IPS-15b (cell line): ENCODE results near the gene MT1G.
"Not testable (repeated sequence)": the region's sequence is repeated elsewhere in the genome, so short reads cannot be mapped to it uniquely, and the experiment has no call there.

ENCODE experiments used
- H3K27me3 ChIP-seq: one replicate; pipeline ENCODE4 v1.6.1; 2013; ENCODE audit warnings: low read length; ENCODE audit not compliant: control insufficient read depth, insufficient read depth
- H3K36me3 ChIP-seq: one replicate; pipeline ENCODE4 v1.6.1; 2013; ENCODE audit warnings: low read length; ENCODE audit not compliant: control insufficient read depth, insufficient read depth
- H3K4me1 ChIP-seq: one replicate; pipeline ENCODE4 v1.6.1; 2013; ENCODE audit warnings: mild to moderate bottlenecking, low read length; ENCODE audit not compliant: control insufficient read depth, insufficient read depth
- H3K4me3 ChIP-seq: one replicate; pipeline ENCODE4 v1.5.1; 2013; ENCODE audit warnings: low read depth, low read length
- H3K9ac ChIP-seq: one replicate; pipeline ENCODE4 v1.6.1; 2013; ENCODE audit warnings: low read depth, mild to moderate bottlenecking, low read length
- H3K9me3 ChIP-seq: one replicate; pipeline ENCODE4 v1.6.1; 2013; ENCODE audit warnings: mild to moderate bottlenecking, low read length; ENCODE audit not compliant: control insufficient read depth, insufficient read depth

The MT1G gene

DNA sequence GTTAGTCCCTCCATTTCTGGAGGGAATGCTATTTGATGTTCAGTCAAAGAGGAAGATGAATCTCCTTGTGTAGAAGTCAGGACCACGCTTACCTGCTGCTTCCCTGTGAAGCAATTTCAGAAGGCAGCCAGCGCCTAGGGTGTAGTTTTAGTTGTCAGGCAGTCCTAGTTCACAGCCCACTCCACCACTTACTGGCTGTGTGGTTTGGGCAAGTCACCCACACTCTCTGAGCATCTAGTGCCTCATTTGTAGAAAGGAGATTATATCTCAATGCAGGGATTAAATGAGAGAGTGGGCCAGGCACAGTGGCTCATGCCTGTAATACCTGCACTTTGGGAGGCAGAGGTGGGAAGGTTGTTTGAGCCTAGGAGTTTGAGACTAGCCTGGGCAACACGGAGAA lies 4.3 kb upstream of the MT1G start:
- H3K9ac ChIP-seq, result not testable (repeated sequence)
- peaks cover 84% of the 10 kb centered on the region for H3K27me3 ChIP-seq

DNA sequence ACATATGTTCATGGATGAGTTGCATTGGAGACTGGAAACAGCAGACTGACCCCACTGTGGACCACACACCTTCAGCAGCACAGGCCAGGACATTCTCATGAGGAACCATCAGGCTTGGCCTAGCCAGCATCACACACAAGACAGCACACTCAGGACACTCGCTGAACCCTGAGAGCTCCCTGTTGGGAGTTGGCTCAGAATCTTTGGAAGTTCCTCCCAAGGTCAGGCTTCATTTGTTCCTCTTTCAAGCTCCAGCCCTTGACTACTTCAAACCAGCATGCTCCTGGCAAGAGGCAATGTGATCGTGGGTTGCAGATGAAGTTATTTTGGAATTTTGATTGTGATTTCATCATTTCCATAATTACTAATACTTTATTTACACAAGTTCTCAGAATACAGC lies 3.8 kb upstream of the MT1G start:
- H3K4me3 ChIP-seq, H3K9ac ChIP-seq, H3K9me3 ChIP-seq, H3K36me3 ChIP-seq: not testable (repeated sequence)
- H3K4me1 ChIP-seq, result peaks cover 14% of the 10 kb centered on the region
- peaks cover 84% of the 10 kb centered on the region for H3K27me3 ChIP-seq

More for the DNA sequence above, 4.3 kb upstream of the MT1G start:
- peaks cover 18% of the 10 kb centered on the region for H3K4me1 ChIP-seq
- H3K36me3 ChIP-seq, H3K9me3 ChIP-seq, H3K4me3 ChIP-seq: not testable (repeated sequence)

DNA sequence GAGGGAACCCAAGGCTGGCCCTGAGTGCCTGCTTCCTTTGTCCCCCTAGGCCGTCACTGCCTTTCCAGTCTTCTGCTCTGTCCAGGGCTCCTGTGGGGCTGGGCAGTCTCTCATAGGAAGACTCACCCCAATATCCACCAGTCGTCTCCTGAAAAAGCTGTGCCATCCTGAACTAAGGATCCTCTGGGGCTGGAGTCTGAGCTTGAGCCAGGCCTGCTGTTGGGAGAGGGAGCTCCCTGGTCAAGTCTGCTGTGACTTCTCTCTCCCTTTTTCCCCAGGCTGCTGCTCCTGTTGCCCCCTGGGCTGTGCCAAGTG lies 2.7 kb upstream of the MT1G start:
- Histone ChIP-seq H3K36me3 (no peaks in the 10 kb centered on the region), H3K4me3 (peak overlapping the region; percentile 48), H3K4me1 (peaks cover 13% of the 10 kb centered on the region), H3K9me3 (no peaks in the 10 kb centered on the region), H3K27me3 (peaks cover 89% of the 10 kb centered on the region), H3K9ac (no peak overlapping the region)

DNA sequence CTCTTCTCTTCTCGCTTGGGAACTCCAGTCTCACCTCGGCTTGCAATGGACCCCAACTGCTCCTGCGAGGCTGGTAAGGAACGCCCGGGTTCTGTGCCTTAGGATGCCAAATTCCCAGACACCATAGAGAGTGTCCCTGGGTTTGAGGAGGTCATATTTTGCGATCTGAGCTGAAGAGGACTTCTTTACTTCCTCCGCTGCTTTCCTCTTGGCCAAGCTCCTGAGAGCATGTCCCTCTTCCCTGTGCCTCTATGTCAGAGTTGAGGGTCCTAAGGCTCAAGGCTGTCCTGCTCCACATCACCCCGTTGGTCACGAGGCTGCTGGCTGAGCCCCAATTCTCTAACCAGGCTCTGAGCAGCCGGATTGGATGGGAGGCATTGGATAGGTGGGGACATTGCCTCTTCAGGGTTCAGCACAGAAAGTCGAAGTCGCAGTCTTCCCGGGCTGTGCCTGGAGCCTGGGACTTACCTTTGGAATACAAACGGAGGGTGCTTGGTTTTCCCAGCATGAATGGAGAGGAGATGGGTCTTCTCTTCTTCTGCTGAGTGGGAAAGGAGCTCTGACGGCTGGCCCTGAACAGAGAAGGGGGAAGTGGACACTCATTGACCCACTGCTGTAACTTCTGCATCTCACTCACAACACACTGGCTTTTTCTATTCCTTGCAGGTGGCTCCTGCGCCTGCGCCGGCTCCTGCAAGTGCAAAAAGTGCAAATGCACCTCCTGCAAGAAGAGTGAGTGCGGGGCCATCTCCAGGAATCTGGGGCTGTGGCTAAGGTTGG lies 2.2 kb upstream of the MT1G start:
- H3K9me3 ChIP-seq, result no peaks in the 10 kb centered on the region
- peaks cover 89% of the 10 kb centered on the region for H3K27me3 ChIP-seq
- no peak overlapping the region for H3K9ac ChIP-seq
- peaks cover 13% of the 10 kb centered on the region for H3K4me1 ChIP-seq
- H3K4me3 ChIP-seq, result peak overlapping the region; percentile 48
- no peaks in the 10 kb centered on the region for H3K36me3 ChIP-seq

DNA sequence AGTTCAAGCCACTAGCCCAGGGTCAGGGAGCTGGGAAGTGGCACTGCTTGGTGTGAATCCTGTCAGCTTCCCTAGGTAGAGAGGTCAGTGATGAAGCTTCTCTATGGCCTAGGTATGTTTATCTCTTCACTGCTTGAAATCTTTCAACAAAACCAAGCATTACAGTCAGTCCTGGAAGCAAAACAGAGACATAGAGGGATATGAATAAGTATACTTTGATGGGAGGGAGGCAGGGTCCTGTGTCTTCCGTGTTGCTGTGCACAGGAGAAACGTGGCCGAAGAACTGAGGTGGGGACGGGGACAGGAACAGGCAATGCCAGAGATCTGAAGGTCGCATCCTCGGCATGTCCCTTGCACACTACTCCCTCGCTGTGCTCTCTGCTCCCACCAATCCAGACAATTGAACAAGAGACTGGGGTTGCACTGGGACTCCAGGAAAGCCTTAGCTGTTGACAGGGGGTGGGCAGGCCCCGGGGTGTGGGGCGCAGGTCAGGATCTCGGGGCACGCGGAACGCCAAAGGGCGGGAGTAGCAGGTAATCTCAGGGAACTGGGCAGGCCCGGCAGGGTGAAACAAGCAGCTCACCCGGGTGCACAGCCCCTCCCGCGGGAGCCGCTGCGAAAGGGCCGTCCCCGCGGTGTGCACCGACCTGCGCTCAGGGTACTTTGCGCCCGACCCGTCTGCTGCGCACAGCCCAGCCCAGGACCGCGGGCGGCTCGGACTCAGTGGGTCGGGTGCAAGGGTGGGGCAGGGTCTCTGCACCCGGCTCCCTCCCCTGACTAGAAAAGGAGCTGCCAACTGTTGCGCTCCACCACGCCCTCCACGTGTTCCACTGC lies 1.4 kb upstream of the MT1G start, which contains the start of gene MT1H:
Gene MT1H (plus strand): TSS at position 810 of the 835 bp plus-strand sequence. CDS start 71 bp downstream, outside the sequence.
- Histone ChIP-seq H3K27me3 (peaks cover 97% of the 10 kb centered on the region), H3K4me3 (peak within 1 kb of the TSS; percentile 48)

DNA sequence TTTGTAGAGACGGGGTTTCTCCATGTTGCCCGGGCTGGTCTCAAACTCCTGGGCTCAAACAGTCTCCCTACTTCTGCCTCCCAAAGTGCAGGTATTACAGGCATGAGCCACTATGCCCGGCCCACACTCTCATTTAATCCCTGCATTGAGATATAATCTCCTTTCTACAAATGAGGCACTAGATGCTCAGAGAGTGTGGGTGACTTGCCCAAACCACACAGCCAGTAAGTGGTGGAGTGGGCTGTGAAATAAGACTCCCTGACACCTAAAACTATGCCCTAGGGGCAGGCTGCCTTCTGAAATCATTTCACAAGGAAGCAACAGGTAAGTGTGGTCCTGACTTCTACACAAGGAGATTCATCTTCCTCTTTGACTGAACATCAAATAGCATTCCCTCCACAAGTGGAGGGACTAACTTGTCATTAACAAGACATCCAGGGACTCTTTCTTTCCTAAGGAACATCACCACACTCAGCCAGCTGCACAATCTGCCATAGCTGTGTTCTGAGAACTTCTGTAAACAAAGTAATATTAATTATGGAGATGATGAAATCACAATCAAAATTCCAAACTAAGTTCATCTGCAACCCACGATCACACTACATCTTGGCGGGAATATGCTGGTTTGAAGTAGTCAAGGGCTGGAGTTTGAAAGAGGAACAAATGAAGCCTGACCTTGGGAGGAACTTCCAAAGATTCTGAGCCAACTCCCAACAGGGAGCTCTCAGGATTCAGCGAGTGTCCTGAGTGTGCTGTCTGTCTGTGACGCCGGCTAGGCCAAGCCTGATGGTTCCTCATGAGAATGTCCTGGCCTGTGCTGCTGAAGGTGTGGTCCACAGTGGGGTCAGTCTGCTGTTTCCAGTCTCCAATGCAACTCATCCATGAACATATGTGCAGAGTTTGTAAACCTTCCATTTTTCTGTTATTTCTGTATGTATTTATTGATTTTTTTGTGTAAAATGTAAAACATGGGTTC lies 2.3 kb downstream of the MT1G start:
- H3K9me3 ChIP-seq, H3K4me1 ChIP-seq, H3K36me3 ChIP-seq, H3K4me3 ChIP-seq, H3K9ac ChIP-seq: not testable (repeated sequence)
- H3K27me3 ChIP-seq, result peaks cover 100% of the 10 kb centered on the region

More for the DNA sequence above, 1.4 kb upstream of the MT1G start, which contains the start of gene MT1H:
- Histone ChIP-seq H3K9ac (no peak within 1 kb of the TSS), H3K4me1 (peaks cover 11% of the 10 kb centered on the region), H3K9me3 (no peaks in the 10 kb centered on the region), H3K36me3 (no peaks in the 10 kb centered on the region)

DNA sequence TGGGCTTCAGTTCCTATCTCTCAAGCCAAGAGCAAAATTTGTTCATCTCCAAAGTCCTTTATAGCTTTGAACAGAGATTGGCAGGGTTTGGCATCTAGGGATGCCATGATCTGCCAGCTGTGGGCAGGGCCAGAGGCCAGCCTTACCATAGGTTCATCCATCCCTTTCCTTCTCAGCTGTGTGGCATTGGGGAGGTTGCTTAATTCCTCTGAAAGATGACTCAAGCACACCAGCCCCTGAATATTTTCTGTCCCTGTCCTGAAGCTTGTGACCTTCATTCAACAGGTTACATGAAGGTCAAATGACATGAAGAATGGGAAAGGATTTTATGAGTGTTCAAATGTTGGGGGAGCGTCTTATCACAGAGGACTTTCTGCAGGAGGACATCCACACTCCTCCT lies 3.4 kb downstream of the MT1G start:
- Histone ChIP-seq H3K4me3 (no peak overlapping the region), H3K27me3 (peaks cover 100% of the 10 kb centered on the region), H3K9me3 (no peaks in the 10 kb centered on the region), H3K9ac (no peak overlapping the region), H3K36me3 (no peaks in the 10 kb centered on the region), H3K4me1 (peaks cover 3% of the 10 kb centered on the region)

DNA sequence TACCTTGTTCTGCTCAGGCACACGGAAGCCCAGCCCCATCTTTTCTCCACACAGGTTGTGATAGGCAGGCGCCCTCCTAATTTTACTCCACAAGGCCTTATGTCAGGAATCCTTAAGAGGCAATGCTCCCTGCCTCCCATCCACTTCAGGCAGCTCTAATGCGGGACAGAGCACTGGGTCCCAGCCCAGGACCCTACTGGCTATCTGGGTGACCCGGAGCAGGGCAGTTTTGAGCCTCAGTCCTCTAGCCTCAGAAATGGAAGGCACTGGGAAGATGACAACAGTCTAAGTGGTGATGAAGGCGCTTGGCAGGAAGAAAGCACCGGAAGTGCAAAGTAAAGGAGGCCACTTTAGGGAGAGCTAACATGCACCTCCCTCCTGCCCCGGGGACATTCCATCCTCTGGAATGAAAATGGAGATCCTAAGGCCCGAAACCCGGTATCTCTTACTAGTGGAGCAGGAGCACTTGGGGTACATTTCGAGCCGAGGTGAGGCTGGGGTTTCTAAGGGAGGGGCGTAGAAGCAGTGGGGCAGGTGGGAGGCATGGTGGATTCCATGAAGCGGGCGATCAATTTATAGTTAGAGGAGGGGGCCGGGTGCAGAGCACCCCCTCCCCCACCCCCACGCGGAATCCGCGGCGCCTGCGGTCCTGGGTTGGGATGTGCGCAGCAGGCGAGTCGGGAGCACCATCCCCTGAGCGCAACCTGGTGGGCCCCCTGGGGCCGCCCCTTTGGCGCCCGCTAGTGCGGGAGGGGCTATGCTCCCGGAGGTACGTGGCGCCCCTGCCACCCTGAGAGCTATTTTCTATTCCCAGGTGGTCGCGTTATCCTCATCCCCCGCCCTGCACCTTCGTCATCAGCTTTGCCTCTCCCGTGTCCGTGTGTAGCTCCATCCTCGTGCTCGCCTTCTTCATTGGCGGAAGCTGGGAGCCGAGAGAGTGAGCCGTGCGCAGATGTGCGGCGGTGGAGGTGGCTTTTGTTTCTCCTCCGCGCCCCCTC lies 5.2 kb downstream of the MT1G start:
- H3K9me3 ChIP-seq, result no peaks in the 10 kb centered on the region
- peak overlapping the region; percentile 62 for H3K4me3 ChIP-seq
- H3K36me3 ChIP-seq, result no peaks in the 10 kb centered on the region
- peaks cover 5% of the 10 kb centered on the region for H3K4me1 ChIP-seq
- no peak overlapping the region for H3K9ac ChIP-seq
- H3K27me3 ChIP-seq, result peaks cover 99% of the 10 kb centered on the region

DNA sequence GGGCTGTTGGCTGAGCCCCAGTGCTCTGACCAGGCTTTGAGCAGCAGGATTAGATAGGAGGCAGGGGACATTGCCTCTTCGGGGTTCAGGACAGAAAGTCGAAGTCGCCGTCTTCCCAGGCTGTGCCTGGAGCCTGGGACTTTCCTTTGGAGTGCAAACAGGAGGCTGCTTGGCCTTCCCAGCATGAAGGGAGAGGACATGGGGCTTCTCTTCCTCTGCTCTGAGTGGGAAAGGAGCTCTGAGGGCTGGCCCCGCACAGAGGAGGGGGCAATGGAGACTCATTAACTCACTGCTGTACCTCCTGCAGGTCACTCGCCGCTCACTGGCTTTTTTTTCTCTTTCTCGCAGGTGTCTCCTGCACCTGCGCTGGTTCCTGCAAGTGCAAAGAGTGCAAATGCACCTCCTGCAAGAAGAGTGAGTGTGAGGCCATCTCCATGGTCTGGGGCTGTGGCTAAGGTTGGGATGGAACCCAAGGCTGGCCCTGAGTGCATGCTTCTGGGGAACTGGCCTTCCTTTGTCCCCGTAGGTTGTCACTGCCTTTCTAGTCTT lies 9.5 kb downstream of the MT1G start:
- H3K4me3 ChIP-seq, result peak overlapping the region; percentile 77
- H3K36me3 ChIP-seq, result no peaks in the 10 kb centered on the region
- H3K9ac ChIP-seq, result no peak overlapping the region
- H3K27me3 ChIP-seq, result peaks cover 84% of the 10 kb centered on the region
- H3K9me3 ChIP-seq, result no peaks in the 10 kb centered on the region
- peaks cover 2% of the 10 kb centered on the region for H3K4me1 ChIP-seq

DNA sequence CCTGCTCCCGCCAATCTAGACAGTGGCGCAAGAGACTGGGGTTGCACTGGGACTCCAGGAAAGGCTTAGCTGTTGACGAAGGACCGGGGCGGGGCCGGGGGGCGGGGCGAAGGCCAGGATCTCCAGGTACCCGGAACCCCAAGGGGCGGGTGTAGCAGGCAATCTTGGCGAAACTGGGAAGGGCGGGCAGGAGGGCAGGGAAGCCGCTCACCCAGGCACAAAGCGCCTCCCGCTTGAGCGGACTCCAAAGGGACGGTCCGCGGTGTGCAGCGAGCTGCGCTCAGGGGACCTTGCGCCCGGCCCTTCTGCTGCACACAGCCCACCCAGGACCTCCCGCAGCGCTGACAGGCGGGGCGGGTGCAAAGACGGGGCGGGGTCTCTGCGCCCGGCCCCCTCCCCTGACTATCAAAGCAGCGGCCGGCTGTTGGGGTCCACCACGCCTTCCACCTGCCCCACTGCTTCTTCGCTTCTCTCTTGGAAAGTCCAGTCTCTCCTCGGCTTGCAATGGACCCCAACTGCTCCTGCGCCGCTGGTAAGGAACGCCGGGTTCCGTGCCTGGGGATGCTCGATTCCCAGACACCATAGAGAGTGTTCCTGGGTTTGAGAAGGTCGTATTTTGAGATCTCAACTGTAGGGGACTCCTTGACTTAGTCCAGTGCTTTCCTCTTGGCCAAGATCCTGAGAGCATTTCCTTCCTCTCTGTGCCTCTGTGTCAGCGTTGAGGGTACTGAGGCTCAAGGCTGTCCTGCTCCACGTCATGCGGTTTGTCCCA lies 10.1 kb downstream of the MT1G start, which contains the start of gene MT1F:
Gene MT1F (plus strand): TSS at position 405 of the 772 bp plus-strand sequence. CDS start 100 bp downstream, at position 505.
- no peaks in the 10 kb centered on the region for H3K36me3 ChIP-seq
- H3K4me1 ChIP-seq, result peaks cover 2% of the 10 kb centered on the region
- H3K9ac ChIP-seq, result no peak within 1 kb of the TSS
- H3K4me3 ChIP-seq, result peak within 1 kb of the TSS; percentile 77
- peaks cover 84% of the 10 kb centered on the region for H3K27me3 ChIP-seq
- no peaks in the 10 kb centered on the region for H3K9me3 ChIP-seq
